Measurements from ENCODE around the gene RNF157.

RNF157 gene

GRCh38 chr17:76159157-76159556 is 81.1 kb downstream of the RNF157 start:
- no peak for TF ChIP-seq CTCF (IDR thresholded peaks at IDR 0.05)

GRCh38 chr17:76157759-76158158 is 82.5 kb downstream of the RNF157 start:
- no peak for TF ChIP-seq CTCF (IDR thresholded peaks at IDR 0.05)

- TF ChIP-seq CTCF (IDR thresholded peaks at IDR 0.05) = no peak
Measured at GRCh38 chr17:76156662-76156991, 83.7 kb downstream of the RNF157 start.

GRCh38 chr17:76155988-76156661 is 84.2 kb downstream of the RNF157 start:
- no peak for TF ChIP-seq CTCF (IDR thresholded peaks at IDR 0.05)

GRCh38 chr17:76154936-76155845 is 85.1 kb downstream of the RNF157 start:
- TF ChIP-seq CTCF (IDR thresholded peaks at IDR 0.05) = no peak

GRCh38 chr17:76154292-76154691 is 86.0 kb downstream of the RNF157 start:
- no peak for TF ChIP-seq CTCF (IDR thresholded peaks at IDR 0.05)

- TF ChIP-seq CTCF (IDR thresholded peaks at IDR 0.05) = no peak
Measured at GRCh38 chr17:76153640-76154039, 86.7 kb downstream of the RNF157 start.

Measured in LNCAP (cell line).